H1 (cell line): ENCODE results near the gene APOBEC3C. TPM values are rescaled to one million over a fixed set of nuclear protein-coding genes. Genes with fewer than 3 reads are reported as not detected.

Experiments
- NANOG ChIP-seq: IDR thresholded peaks from 2 replicates; pipeline ENCODE4 v1.6.1; 2011; ENCODE audit warnings: low read length, low read depth, mild to moderate bottlenecking, inconsistent platforms; ENCODE audit not compliant: insufficient read depth, poor library complexity, severe bottlenecking
- polyA plus RNA-seq, 7 experiments: library from polyadenylated mRNA; depleted of rRNA in 3 of 7; stranded (reverse) in 5 of 7; unstranded in 2 of 7; fragments of >200 nt in 5 of 7; fragments of 200-250 nt in 2 of 7; gene quantifications; 1 replicate in 5 of 7; 2 replicates in 1 of 7; 4 replicates in 1 of 7; pipeline versions ENCODE4 v1.2.1 to v1.2.3, GENCODE V29; 2011 to 2013; ENCODE audit warnings: missing spikeins in 2 of 7, mixed read lengths in 2 of 7
- total RNA-seq: library from RNA; stranded (reverse); fragmentation: NEBNext Ultra II Directional; extraction: Animal tissue kit (Norgen Biotek cat#: 25700); gene quantifications from 2 replicates; pipeline ENCODE4 v1.2.1, GENCODE V29; 2021

Gene APOBEC3C
- total and polyA plus RNA-seq, 2 of the 8 experiments (the other 6 are each of a cell fraction or from before 2014, with no cell fraction given), result 20.3 to 23.3 TPM

- no peak for TF ChIP-seq NANOG
Measured at GRCh38 chr22:38966380-38966702, 47.7 kb upstream of the APOBEC3C start (continued).
